Breast epithelium (tissue), 3 donors: ENCODE data around the gene TGFB2.
A peak's percentile ranks its signal among the peaks of the same experiment; 100 is the strongest.

Experiments used
- CTCF ChIP-seq, 3 donors: fragments of 450-650 bp; IDR thresholded peaks; one replicate each; pipeline ENCODE4 v1.5.1; 2016 to 2017; ENCODE audit warnings: antibody characterized with exemption in 3 of 3, mild to moderate bottlenecking in 3 of 3, moderate library complexity in 3 of 3
- POLR2AphosphoS5 ChIP-seq, 3 donors: sonication (generic); formaldehyde crosslinking; IDR thresholded peaks; one replicate each; pipeline ENCODE4 v1.6.1; 2017; ENCODE audit warnings: antibody characterized with exemption in 3 of 3

GRCh38 chr1:218339267-218339831 is 5.8 kb upstream of the TGFB2 start:
- TF ChIP-seq CTCF (IDR thresholded peaks at IDR 0.05) (peak in 2 of 3 donors; percentile 70 to 74), POLR2AphosphoS5 (IDR thresholded peaks at IDR 0.05) (no peak)
